ENCODE results near the gene CLMN. TPM values are rescaled to one million over a fixed set of nuclear protein-coding genes. Genes with fewer than 3 reads are reported as not detected.

Gene CLMN
- total and polyA plus RNA-seq, 2 of the 13 experiments (the other 11 are each of a cell fraction or from before 2014, with no cell fraction given) = 15.1 to 16.7 TPM

DNA sequence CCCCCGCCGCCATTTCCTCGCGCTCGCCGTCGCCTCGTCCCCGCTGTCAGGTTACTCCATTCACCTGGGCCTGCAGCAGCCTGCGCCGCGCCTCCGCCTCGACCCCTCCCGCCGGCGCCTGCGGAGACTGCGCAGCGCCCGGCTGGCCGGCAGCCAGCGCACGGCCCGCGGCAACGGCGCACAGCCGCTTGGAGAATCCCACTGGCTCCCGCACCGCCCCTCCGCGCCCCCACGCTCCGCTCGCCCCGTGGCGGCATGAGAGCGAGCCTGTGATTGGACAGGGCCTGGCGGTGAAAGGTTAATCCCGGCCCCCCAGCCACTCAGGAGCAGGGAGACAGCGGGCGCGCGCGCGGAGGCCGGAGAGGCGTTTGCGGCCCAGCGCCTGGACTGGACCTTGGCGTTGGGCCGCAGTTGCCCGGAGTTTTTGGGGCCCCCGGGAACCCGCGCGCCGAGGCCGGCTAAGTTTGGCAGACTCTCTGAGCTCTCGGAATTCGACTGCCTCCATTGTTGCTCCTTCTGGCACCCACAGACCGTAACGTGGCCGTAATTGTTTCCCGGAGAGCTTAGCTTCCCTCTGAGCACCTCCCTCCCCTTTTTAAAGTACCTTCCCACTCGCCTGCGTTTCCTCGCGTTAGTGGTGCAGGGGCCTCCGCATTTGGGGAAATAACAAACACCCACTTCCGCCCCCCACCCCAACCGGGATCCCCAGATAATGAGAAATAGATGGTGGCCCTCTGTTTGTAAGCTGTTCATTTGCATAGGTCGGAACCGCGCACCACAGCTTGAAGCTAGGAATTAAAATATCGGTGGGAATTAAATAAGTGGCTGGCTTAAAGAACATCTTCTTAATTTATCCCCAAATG is 162.2 kb downstream of the CLMN start, which contains the start of gene DICER1 (continued):
- peak; percentile 95 for TF ChIP-seq PPARG (CRISPR knock-in tag; conservative IDR thresholded peaks at IDR 0.05)
- TF ChIP-seq ZNF792 (CRISPR knock-in tag; IDR thresholded peaks at IDR 0.05) = peak; percentile 52; the same call in 1 of the 2 replicates
- TF ChIP-seq SP140L (CRISPR knock-in tag; IDR thresholded peaks at IDR 0.05; ENCODE audit: borderline replicate concordance) = no peak
- peak; percentile 64 for TF ChIP-seq ZNF770 (CRISPR knock-in tag; IDR thresholded peaks at IDR 0.05)
- TF ChIP-seq ZFP82 (CRISPR knock-in tag; IDR thresholded peaks at IDR 0.05; ENCODE audit: borderline replicate concordance) = peak; percentile 76; the same call in 1 of the 2 replicates
- TF ChIP-seq REPIN1 (CRISPR knock-in tag; IDR thresholded peaks at IDR 0.05; ENCODE audit: borderline replicate concordance, low read depth) = peak; percentile 53; the same call in 1 of the 2 replicates
- peak; percentile 86 for TF ChIP-seq TARDBP (CRISPR knock-in tag; IDR thresholded peaks at IDR 0.05)
- TF ChIP-seq, protein P1, sequence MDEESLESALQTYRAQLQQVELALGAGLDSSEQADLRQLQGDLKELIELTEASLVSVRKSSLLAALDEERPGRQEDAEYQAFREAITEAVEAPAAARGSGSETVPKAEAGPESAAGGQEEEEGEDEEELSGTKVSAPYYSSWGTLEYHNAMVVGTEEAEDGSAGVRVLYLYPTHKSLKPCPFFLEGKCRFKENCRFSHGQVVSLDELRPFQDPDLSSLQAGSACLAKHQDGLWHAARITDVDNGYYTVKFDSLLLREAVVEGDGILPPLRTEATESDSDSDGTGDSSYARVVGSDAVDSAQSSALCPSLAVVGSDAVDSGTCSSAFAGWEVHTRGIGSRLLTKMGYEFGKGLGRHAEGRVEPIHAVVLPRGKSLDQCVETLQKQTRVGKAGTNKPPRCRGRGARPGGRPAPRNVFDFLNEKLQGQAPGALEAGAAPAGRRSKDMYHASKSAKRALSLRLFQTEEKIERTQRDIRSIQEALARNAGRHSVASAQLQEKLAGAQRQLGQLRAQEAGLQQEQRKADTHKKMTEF (CRISPR knock-in tag; IDR thresholded peaks at IDR 0.05) = no peak; the same call in 1 of the 2 replicates
- TF ChIP-seq ZNF724P (CRISPR knock-in tag; IDR thresholded peaks at IDR 0.05; ENCODE audit: borderline replicate concordance) = peak; percentile 81; the same call in 1 of the 2 replicates
- peak; percentile 24; the same call in 1 of the 2 replicates for TF ChIP-seq ZNF75D (CRISPR knock-in tag; IDR thresholded peaks at IDR 0.05; ENCODE audit: borderline replicate concordance)
- TF ChIP-seq SP2 (CRISPR knock-in tag; IDR thresholded peaks at IDR 0.05) = peak; percentile 71
- TF ChIP-seq, protein P2, sequence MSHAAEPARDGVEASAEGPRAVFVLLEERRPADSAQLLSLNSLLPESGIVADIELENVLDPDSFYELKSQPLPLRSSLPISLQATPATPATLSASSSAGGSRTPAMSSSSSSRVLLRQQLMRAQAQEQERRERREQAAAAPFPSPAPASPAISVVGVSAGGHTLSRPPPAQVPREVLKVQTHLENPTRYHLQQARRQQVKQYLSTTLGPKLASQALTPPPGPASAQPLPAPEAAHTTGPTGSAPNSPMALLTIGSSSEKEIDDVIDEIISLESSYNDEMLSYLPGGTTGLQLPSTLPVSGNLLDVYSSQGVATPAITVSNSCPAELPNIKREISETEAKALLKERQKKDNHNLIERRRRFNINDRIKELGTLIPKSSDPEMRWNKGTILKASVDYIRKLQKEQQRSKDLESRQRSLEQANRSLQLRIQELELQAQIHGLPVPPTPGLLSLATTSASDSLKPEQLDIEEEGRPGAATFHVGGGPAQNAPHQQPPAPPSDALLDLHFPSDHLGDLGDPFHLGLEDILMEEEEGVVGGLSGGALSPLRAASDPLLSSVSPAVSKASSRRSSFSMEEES (CRISPR knock-in tag; IDR thresholded peaks at IDR 0.05) = no peak; the same call in 1 of the 2 replicates
- TF ChIP-seq ZNF33B (CRISPR knock-in tag; IDR thresholded peaks at IDR 0.05) = 0 out of 2 replicates have a peak, but pooled peaks have one; percentile 33
- TF ChIP-seq HNRNPUL1 (IDR thresholded peaks at IDR 0.05; ENCODE audit: low read depth, low read length) = peak; percentile 87; the same call in 1 of the 2 replicates
- TF ChIP-seq ZNF280B (CRISPR knock-in tag; IDR thresholded peaks at IDR 0.05; ENCODE audit: borderline replicate concordance) = peak; percentile 47; the same call in 1 of the 2 replicates

Measured in HepG2 (cell line).